ENCODE measurements around the gene ATF6. TPM values are rescaled to one million over a fixed set of nuclear protein-coding genes. Genes with fewer than 3 reads are reported as not detected.

ATF6 gene
- total and polyA plus RNA-seq, 2 experiments from 2014 or later = 14.6 to 18.1 TPM

- Histone ChIP-seq H3K27me3 (peaks cover 35% of the 10 kb centered on the region), H3K4me1 (ENCODE audit: low read depth) (no peaks in the 10 kb centered on the region), H3K27ac (peak overlapping the region; percentile 81), H3K36me3 (no peaks in the 10 kb centered on the region), H3K4me3 (peak overlapping the region; percentile 51), H3K9me3 (ENCODE audit: low read depth) (no peaks in the 10 kb centered on the region)
- TF ChIP-seq CTCF (IDR thresholded peaks at IDR 0.05; ENCODE audit: low read depth, low read length) = no peak
- DNase-seq (ENCODE audit: low read depth in 1 of 2, low spot score in 1 of 2) = peak; percentile 92 to 94
These were observed 39.5 kb upstream of the ATF6 start for GRCh38 chr1:161726473-161727255.

GRCh38 chr1:161727256-161727924, 38.7 kb upstream of the ATF6 start:
- Histone ChIP-seq H3K27me3 (peaks cover 30% of the 10 kb centered on the region), H3K9me3 (ENCODE audit: low read depth) (no peaks in the 10 kb centered on the region), H3K4me3 (peak overlapping the region; percentile 51), H3K4me1 (ENCODE audit: low read depth) (no peaks in the 10 kb centered on the region), H3K27ac (peak overlapping the region; percentile 81), H3K36me3 (no peaks in the 10 kb centered on the region)
- no peak for TF ChIP-seq CTCF (IDR thresholded peaks at IDR 0.05; ENCODE audit: low read depth, low read length)
- peak in 1 of 2 donors; percentile 82 for DNase-seq (ENCODE audit: low read depth in 1 of 2, low spot score in 1 of 2)

- H3K36me3 ChIP-seq = no peaks in the 10 kb centered on the region
- H3K4me1 ChIP-seq (ENCODE audit: low read depth) = no peaks in the 10 kb centered on the region
- no peak for DNase-seq (ENCODE audit: low read depth in 1 of 2, low spot score in 1 of 2)
- H3K4me3 ChIP-seq = no peak overlapping the region
- no peak for TF ChIP-seq CTCF (IDR thresholded peaks at IDR 0.05; ENCODE audit: low read depth, low read length)
- no peaks in the 10 kb centered on the region for H3K9me3 ChIP-seq (ENCODE audit: low read depth)
- H3K27me3 ChIP-seq = peaks cover 21% of the 10 kb centered on the region
- no peak overlapping the region for H3K27ac ChIP-seq
These were observed 37.5 kb upstream of the ATF6 start for GRCh38 chr1:161728376-161729226.

GRCh38 chr1:161730050-161730564, 36.0 kb upstream of the ATF6 start:
- H3K27me3 ChIP-seq = peaks cover 8% of the 10 kb centered on the region
- DNase-seq (ENCODE audit: low read depth in 1 of 2, low spot score in 1 of 2) = peak in 1 of 2 donors; percentile 44
- no peak overlapping the region for H3K27ac ChIP-seq
- H3K36me3 ChIP-seq = no peaks in the 10 kb centered on the region
- H3K4me3 ChIP-seq = no peak overlapping the region
- no peak for TF ChIP-seq CTCF (IDR thresholded peaks at IDR 0.05; ENCODE audit: low read depth, low read length)
- H3K4me1 ChIP-seq (ENCODE audit: low read depth) = no peaks in the 10 kb centered on the region
- H3K9me3 ChIP-seq (ENCODE audit: low read depth) = no peaks in the 10 kb centered on the region

- no peak overlapping the region for H3K27ac ChIP-seq
- H3K4me3 ChIP-seq = no peak overlapping the region
- TF ChIP-seq CTCF (IDR thresholded peaks at IDR 0.05; ENCODE audit: low read depth, low read length) = no peak
- no peaks in the 10 kb centered on the region for H3K36me3 ChIP-seq
- H3K9me3 ChIP-seq (ENCODE audit: low read depth) = no peaks in the 10 kb centered on the region
- DNase-seq (ENCODE audit: low read depth in 1 of 2, low spot score in 1 of 2) = no peak
- H3K27me3 ChIP-seq = peaks cover 6% of the 10 kb centered on the region
- H3K4me1 ChIP-seq (ENCODE audit: low read depth) = no peaks in the 10 kb centered on the region
These were observed 34.9 kb upstream of the ATF6 start for GRCh38 chr1:161731241-161731640.
